Measurements from ENCODE around the gene ANXA3. TPM values are rescaled to one million over a fixed set of nuclear protein-coding genes. Genes with fewer than 3 reads are reported as not detected.
"Not testable (repeated sequence)": the region's sequence is repeated elsewhere in the genome, so short reads cannot be mapped to it uniquely, and the experiment has no call there.

The ANXA3 gene
- total RNA-seq, 2 experiments from 2014 or later, result 1.2 to 2.2 TPM

DNA sequence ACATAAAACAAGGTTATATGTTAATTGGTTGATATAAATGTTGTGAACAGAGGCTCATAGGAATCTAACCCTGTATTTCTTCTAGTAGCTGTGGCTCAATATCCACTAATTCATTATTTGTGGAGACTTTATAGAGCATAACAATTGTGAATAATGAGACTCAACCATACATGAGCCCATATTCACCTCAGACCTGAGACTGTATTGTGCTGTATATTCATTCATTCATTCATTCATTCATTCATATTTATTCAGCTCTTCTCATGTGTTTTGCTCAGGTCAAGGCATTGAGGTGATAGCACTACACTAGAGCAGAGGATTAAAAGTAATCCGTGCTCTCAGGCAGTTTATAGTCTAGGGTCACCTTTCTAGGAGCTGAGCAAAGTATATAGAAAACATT lies 24.5 kb upstream of the ANXA3 start:
- Mint-ChIP-seq H3K4me1 (no peaks in the 10 kb centered on the region), H3K27me3 (peaks cover 9% of the 10 kb centered on the region)

DNA sequence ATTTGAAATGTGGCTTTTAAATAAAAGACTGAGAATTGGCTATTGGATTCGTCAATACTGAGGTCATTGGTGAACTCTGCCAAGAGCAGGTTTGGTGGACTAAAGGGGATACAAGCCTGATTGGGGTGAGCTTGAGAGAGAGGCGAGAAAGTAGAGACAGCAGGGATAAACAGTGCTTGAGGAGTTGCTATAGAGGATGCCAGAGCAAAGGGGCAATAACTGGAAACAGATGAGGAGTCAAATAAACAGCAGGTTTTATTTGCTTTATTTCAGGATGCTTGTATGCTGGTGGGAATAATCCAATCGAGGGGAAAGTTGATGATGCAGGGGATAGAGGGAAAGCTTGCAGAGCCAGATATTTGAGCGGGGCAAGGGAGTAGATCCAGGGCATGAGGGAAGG lies 24.0 kb upstream of the ANXA3 start:
- ChIA-PET CTCF (interaction anchor here (1.1 kb wide), 1 partner anchor 16 kb away, joined by 3 read pairs; no protein-coding TSS in a partner anchor), POLR2A (no interaction called here)
- Mint-ChIP-seq H3K4me3 (no peak overlapping the region), H3K4me1 (no peaks in the 10 kb centered on the region), H3K27ac (no peak overlapping the region), H3K27me3 (peaks cover 5% of the 10 kb centered on the region), H3K9me3 (no peaks in the 10 kb centered on the region), H3K36me3 (ENCODE audit: low read depth) (no peaks in the 10 kb centered on the region)
- DNase-seq, result no peak

More for the DNA sequence above, 24.5 kb upstream of the ANXA3 start:
- POLR2A ChIA-PET, result no interaction called here
- Mint-ChIP-seq H3K9me3 (no peaks in the 10 kb centered on the region), H3K36me3 (ENCODE audit: low read depth) (no peaks in the 10 kb centered on the region), H3K27ac (no peak overlapping the region), H3K4me3 (no peak overlapping the region)
- CTCF ChIA-PET, result interaction anchor here (1.1 kb wide), 1 partner anchor 16 kb away, joined by 3 read pairs; no protein-coding TSS in a partner anchor
- no peak for DNase-seq

DNA sequence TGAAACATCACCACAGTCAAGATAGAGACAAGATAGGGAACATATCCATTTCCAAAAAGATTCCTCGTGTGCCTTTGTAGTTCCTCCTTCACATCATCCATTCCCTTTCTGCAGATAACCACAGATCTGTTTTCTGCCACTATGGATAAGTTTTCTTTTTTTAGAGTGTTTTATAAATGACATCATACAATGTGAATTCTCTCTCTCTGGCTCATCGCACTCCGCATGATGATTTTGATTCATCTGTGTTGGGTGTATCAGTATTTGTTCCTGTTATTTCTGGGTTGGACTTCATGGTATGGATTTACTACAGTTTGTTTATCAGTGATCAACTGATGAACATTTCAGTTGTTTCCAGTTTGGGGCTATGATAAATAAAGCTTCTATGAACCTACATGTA lies 23.2 kb upstream of the ANXA3 start:
- POLR2A ChIA-PET, result no interaction called here
- Mint-ChIP-seq H3K36me3 (ENCODE audit: low read depth) (no peaks in the 10 kb centered on the region), H3K27ac (no peak overlapping the region), H3K9me3 (no peaks in the 10 kb centered on the region), H3K27me3 (peaks cover 5% of the 10 kb centered on the region), H3K4me1 (no peaks in the 10 kb centered on the region), H3K4me3 (no peak overlapping the region)
- DNase-seq, result no peak
- CTCF ChIA-PET, result no interaction called here

DNA sequence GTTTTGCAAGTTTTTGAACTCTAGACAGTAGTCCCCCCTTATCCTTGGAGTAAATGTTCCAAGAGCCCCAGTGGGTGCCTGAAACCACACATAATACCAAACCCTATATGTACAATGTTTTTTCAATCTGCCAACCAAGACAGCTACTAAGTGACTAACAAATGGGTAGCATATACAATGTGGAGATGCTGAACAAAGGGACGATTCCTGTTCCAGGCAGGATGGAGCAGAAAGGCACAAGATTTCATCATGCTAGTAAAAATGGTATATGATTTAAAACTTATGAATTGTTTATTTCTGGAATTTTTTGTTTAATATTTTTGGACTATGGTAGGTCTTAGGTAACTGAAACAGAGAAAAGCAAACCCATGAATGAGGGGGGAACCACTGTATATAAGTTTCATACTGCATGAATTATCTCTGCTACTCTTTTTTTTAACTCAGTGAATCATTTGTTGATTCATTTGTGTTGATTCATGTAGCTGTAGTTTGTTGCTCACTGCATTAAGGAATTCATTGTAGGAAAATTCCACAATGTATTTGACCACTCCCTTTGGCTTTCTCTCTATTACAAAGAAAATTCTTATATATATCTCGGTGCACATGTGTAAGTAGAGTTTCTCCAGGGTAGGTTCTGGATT lies 21.9 kb upstream of the ANXA3 start:
- ChIA-PET CTCF (no interaction called here), POLR2A (no interaction called here)
- Mint-ChIP-seq H3K27me3 (no peaks in the 10 kb centered on the region), H3K27ac (no peak overlapping the region), H3K9me3 (no peaks in the 10 kb centered on the region), H3K4me1 (no peaks in the 10 kb centered on the region), H3K36me3 (ENCODE audit: low read depth) (no peaks in the 10 kb centered on the region), H3K4me3 (no peak overlapping the region)
- no peak for DNase-seq

DNA sequence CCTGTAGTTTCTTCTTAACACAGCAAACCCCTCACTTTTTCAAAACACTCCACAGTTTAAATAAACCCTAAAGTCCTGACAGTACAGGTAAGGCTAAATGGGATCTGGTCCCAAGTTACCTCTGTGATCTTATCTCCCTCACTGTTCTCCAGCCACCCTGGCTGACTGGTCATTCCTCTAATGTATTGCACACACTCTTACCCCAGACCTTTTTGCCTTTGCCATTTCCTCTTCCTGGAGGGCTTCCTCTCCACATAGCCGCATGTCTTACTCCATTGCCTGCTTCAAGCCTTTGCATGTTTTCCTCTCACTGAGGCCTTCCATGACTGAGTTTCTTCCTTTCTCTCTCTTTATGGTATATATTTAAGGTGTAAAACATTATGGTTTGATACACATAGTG lies 19.5 kb upstream of the ANXA3 start:
- Mint-ChIP-seq H3K9me3 (no peaks in the 10 kb centered on the region), H3K27me3 (no peaks in the 10 kb centered on the region), H3K36me3 (ENCODE audit: low read depth) (no peaks in the 10 kb centered on the region), H3K4me3 (no peak overlapping the region), H3K27ac (no peak overlapping the region), H3K4me1 (no peaks in the 10 kb centered on the region)
- no peak for DNase-seq
- POLR2A ChIA-PET, result no interaction called here
- CTCF ChIA-PET, result no interaction called here

DNA sequence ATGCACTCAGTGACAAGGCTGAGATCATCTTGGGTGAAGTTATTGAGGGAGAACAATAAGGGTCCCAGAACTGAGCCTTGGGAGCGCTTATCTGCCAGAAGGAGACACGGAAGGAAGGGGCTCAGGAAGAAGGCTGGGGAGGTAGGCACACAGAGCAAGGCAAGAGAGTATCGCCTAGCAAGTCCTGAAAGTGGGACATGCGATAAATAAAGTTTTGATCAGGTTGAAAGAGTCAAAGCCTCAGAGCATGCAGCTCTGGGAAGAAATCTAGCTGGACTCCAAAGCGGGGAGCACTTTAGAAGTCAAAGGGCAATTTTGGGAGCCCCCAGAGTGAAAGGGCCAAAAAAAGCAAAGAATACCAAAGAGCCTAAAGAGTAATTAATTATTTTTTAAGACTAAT lies 17.7 kb upstream of the ANXA3 start:
- Mint-ChIP-seq H3K27ac (no peak overlapping the region), H3K36me3 (ENCODE audit: low read depth) (no peaks in the 10 kb centered on the region), H3K4me1 (no peaks in the 10 kb centered on the region), H3K27me3 (peaks cover 1% of the 10 kb centered on the region), H3K9me3 (no peaks in the 10 kb centered on the region), H3K4me3 (no peak overlapping the region)
- DNase-seq, result no peak
- POLR2A ChIA-PET, result no interaction called here
- CTCF ChIA-PET, result no interaction called here

DNA sequence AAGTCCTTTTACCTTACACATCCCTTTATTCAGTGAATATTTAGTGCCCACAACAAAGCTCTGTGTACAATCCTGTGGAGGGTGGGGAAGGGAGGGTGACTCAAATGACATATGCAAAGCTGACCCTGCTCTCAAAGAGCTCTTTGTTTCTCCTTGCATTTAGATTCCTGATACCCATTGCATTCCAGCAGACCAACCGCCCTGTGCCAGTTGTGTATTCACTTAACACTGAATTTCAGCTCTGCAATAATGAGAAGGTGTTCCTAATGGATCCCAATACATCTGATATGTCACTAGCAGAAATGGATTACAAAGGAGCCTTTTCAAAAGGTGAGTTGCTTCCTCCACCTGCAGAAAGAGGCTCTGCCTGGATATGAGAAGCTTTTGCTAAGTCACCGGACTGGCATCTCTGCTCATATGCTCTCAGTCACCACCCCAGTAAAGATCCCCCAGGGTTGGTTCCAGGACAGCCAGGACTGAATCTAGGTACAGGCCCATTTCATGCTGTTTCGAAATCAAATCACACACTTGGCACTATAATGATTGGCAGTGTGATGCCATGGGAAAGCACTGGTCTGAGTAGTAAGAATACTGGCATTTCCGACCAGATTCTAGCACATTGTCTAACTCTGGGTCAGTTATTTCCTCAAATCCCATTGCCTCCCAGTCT lies 17.1 kb upstream of the ANXA3 start:
- Mint-ChIP-seq H3K4me1 (no peaks in the 10 kb centered on the region), H3K9me3 (no peaks in the 10 kb centered on the region), H3K27me3 (peaks cover 6% of the 10 kb centered on the region), H3K36me3 (ENCODE audit: low read depth) (no peaks in the 10 kb centered on the region), H3K27ac (no peak overlapping the region), H3K4me3 (no peak overlapping the region)
- POLR2A ChIA-PET, result no interaction called here
- CTCF ChIA-PET, result no interaction called here
- no peak for DNase-seq

DNA sequence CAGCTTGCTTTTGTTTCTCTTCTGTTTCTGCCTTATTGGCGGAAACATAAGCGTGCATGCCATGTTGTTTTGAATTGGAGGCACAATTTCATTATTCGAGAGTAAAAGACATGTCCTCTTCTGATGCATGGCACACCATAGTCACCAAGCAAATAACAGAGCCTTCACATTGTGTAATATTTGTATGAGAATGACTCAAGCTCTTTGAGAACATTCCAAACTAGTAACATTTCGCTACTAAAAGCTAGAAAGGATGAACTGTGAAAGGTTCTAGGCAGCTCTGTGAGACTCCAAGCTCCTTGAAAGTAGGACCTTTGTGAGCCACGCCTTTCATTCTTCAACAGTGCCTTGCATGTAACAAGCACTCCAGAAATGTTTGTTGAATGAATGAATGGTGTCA lies 9.2 kb upstream of the ANXA3 start:
- H3K4me1 Mint-ChIP-seq, result peaks cover 6% of the 10 kb centered on the region
- no peak for DNase-seq
- H3K9me3 Mint-ChIP-seq, result no peaks in the 10 kb centered on the region
- H3K4me3 Mint-ChIP-seq, result no peak overlapping the region
- peaks cover 20% of the 10 kb centered on the region for H3K27me3 Mint-ChIP-seq
- H3K27ac Mint-ChIP-seq, result no peak overlapping the region
- POLR2A ChIA-PET, result no interaction called here
- H3K36me3 Mint-ChIP-seq (ENCODE audit: low read depth), result no peaks in the 10 kb centered on the region
- CTCF ChIA-PET, result no interaction called here

DNA sequence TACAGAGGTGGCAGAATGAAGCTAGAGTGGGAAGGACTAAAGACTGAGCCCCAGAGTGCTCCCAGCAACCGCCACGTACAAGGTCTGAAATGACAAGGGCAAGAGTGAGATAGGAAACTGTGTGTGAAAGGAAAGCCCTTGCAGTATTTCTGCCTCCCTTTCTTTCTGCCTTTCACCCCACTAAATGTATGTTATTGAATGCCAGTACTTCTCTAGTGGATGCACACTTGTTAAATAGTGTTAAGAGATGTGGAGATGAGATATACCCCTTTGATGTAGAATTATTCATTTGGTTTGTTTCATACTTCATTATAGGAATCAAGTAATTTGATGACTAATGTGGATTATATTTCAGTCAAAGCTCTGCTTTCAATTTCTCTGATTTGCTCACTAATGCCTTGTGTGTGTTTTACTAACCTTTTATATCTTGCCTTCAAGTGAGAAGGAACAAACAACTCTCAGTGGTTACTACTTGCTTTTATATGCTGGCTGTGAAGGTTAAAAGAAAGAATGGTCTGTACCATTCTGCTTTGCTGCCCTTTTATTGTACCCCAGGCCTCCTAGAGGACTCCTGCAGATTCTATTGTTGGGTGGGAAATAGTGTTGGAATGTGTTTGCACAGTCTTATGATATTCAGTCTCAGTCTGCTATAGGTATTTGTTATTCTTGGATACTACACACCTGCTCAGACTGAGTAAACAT lies 8.0 kb upstream of the ANXA3 start:
- Mint-ChIP-seq H3K36me3 (ENCODE audit: low read depth) (no peaks in the 10 kb centered on the region), H3K27ac (no peak overlapping the region), H3K4me1 (peaks cover 6% of the 10 kb centered on the region), H3K4me3 (no peak overlapping the region), H3K27me3 (peaks cover 20% of the 10 kb centered on the region), H3K9me3 (no peaks in the 10 kb centered on the region)
- DNase-seq, result no peak
- CTCF ChIA-PET, result no interaction called here
- POLR2A ChIA-PET, result no interaction called here

DNA sequence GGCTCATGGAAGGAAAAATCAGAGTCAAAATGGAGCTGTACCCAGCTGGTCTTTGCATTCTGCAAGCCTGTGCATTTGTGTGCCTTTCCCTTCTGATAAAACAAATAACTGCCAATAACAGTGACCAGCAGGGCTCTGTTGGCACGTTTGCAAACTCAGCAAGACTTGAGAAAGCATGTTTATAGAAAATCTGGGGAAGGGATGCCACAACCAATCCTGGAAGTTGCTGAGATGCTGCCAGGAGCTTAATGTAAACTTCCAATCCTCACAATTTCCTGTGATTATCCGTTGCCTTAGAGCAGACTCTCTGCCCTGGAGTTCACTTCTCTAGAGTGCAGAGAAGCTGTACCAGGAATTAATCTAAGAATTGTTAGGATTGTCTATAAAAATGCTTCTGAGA lies 6.9 kb upstream of the ANXA3 start:
- Mint-ChIP-seq H3K36me3 (ENCODE audit: low read depth) (no peaks in the 10 kb centered on the region), H3K27me3 (peaks cover 17% of the 10 kb centered on the region), H3K9me3 (no peaks in the 10 kb centered on the region), H3K4me3 (no peak overlapping the region), H3K4me1 (peaks cover 6% of the 10 kb centered on the region), H3K27ac (no peak overlapping the region)
- DNase-seq, result no peak
- ChIA-PET POLR2A (no interaction called here), CTCF (no interaction called here)

DNA sequence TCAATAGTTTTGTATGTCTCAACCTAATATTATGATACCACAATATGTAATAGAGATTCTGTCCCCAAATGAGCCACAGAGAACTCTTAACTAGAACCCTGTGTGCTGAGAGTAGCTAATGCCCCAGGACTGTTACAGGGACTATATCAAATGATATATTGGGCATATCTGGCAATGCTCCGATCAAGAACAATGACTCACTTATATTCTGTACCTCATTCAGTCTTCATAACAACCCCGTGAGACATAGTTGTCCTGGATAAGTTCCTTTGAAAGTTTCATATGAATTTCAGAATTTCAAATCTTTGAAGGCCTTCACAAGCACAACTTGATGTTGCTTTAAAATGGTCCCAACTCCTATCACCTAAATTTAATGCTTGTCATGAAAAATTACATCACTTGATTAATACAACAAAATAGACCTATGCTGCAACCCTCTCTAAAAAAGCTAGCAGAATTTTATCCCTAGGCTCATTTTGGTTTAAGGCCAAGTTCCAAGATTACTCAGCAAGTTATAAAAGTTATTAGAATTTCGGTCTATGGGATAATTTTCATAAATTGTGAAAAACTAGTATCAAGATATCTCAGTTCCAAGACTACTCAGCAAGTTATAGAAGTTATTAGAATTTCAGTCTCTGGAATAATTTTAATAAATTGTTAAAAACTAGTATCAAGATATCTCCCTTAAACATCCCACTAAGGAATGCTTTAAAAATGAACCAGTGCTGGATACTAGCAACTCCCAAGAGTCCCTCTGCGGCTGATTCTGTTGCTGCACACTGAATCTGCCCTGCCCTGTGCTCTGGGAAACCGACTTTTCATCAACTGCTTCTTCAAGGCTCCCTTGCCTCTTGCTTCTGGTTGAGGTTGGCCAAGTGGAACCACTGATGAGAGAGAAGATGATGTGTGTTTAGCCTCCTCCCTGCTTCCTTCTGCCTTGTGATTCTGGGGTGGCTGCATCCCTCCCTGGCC lies 6.0 kb upstream of the ANXA3 start:
- peaks cover 26% of the 10 kb centered on the region for H3K27me3 Mint-ChIP-seq
- no peaks in the 10 kb centered on the region for H3K36me3 Mint-ChIP-seq (ENCODE audit: low read depth)
- H3K4me1 Mint-ChIP-seq, result peaks cover 6% of the 10 kb centered on the region
- no peak for DNase-seq
- ChIA-PET CTCF (no interaction called here), POLR2A (no interaction called here)
- H3K4me3 Mint-ChIP-seq, result no peak overlapping the region
- no peak overlapping the region for H3K27ac Mint-ChIP-seq
- no peaks in the 10 kb centered on the region for H3K9me3 Mint-ChIP-seq

DNA sequence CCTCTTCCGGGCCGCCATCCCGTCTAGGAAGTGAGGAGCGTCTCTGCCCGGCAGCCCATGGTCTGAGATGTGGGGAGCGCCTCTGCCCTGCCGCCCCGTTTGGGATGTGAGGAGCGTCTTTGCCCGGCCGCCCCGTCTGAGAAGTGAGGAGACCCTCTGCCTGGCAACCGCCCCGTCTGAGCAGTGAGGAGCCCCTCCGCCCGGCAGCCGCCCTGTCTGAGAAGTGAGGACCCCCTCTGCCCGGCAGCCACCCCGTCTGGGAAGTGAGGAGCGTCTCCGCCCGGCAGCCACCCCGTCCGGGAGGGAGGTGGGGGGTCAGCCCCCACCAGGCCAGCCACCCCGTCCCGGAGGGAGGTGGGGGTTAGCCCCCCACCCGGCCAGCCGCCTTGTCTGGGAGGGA lies 3.7 kb upstream of the ANXA3 start:
- H3K36me3 Mint-ChIP-seq (ENCODE audit: low read depth); DNase-seq; H3K9me3 Mint-ChIP-seq; POLR2A ChIA-PET; H3K27ac Mint-ChIP-seq; H3K4me3 Mint-ChIP-seq; CTCF ChIA-PET: not testable (repeated sequence)
- Mint-ChIP-seq H3K27me3 (peaks cover 37% of the 10 kb centered on the region), H3K4me1 (peaks cover 16% of the 10 kb centered on the region)

DNA sequence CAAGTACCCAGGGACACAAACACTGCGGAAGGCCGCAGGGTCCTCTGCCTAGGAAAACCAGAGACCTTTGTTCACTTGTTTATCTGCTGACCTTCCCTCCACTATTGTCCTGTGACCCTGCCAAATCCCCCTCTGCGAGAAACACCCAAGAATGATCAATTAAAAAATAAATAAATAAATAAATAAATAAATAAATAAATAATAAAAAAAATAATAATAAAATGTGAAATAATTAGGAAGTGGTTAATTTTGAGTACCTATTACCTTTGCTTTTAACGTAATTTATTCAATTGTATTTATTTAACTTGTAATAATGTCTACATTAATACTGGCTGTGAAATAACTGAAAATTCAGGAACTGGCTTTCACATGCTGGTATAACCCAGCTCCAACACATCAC lies 2.7 kb upstream of the ANXA3 start:
- CTCF ChIA-PET; POLR2A ChIA-PET; DNase-seq; H3K27ac Mint-ChIP-seq; H3K9me3 Mint-ChIP-seq; H3K36me3 Mint-ChIP-seq (ENCODE audit: low read depth); H3K4me3 Mint-ChIP-seq: not testable (repeated sequence)
- peaks cover 13% of the 10 kb centered on the region for H3K4me1 Mint-ChIP-seq
- peaks cover 36% of the 10 kb centered on the region for H3K27me3 Mint-ChIP-seq
